Measurements from ENCODE around the gene ING1.

ING1 gene

DNA sequence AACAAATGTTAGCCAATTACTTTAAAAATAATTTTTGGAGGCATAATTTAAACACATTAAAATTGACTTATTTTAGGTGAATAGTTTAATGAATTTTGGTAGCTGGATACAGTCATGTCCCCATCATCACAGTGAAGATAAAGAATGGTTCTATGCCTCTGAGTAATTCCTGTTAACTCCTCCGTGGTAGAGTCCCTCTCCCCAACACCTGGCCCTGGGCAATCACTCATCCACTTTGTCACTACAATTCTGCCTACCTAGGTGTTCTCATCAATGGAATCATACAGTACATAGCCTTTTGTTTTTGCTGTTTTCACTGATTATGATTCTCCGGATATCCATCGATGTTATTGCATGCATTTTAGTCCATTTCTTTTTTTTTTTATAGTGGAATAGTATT is 55.6 kb downstream of the ING1 start:
- WGBS (ENCODE audit: extremely low coverage, insufficient coverage, low lambda C conversion rate): no CpG with 5 or more reads among the region's 3 CpGs
- no peak overlapping the region for H2BK120ac ChIP-seq (ENCODE audit: low read depth, low read length)
- no peaks in the 10 kb centered on the region for H3K79me2 ChIP-seq (ENCODE audit: control insufficient read depth, insufficient read depth, low read length)

DNA sequence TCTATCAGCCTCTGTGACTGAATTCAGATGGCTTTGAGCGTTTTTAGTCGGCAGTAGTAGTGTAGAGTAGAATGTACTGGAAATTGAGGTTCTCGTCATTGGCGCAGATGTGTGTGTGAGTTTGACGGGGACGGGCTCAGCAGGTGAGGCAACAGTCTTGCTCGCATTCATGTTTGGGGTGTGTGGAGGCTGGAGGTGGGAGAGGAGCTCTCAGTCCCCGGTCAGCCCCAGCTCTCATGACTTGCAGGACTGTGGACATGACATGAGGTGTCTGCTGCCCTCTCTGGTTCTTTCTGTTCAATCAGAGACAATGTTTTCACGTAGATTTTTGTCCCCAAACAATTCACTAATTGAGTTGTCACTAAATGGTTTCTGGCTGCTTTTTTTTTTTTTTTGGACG is 57.2 kb downstream of the ING1 start:
- H2BK15ac ChIP-seq (replicated peaks; ENCODE audit: low read depth): no peak overlapping the region
- H2BK5ac ChIP-seq (ENCODE audit: low read length): no peak overlapping the region
- H3K36me3 ChIP-seq (ENCODE audit: control insufficient read depth, insufficient read depth, low read length): no peaks in the 10 kb centered on the region
- no peak overlapping the region for H2AK5ac ChIP-seq (ENCODE audit: low read length)
- no peak overlapping the region for H3K56ac ChIP-seq (ENCODE audit: low read length)
- no peak overlapping the region for H4K5ac ChIP-seq (ENCODE audit: low read length)
- no peak overlapping the region for H3K27ac ChIP-seq (ENCODE audit: low read depth, low read length)
- H3K9ac ChIP-seq (ENCODE audit: low read length): no peak overlapping the region
- no peak overlapping the region for H2BK120ac ChIP-seq (ENCODE audit: low read depth, low read length)
- H4K8ac ChIP-seq (ENCODE audit: low read depth, low read length): no peak overlapping the region
- no peak overlapping the region for H3K4ac ChIP-seq (ENCODE audit: low read depth, low read length)
- DNase-seq: peak; percentile 7
- H3K18ac ChIP-seq (ENCODE audit: low read length): no peak overlapping the region
- no peaks in the 10 kb centered on the region for H3K79me2 ChIP-seq (ENCODE audit: control insufficient read depth, insufficient read depth, low read length)
- H3K4me1 ChIP-seq (ENCODE audit: control insufficient read depth, low read depth, low read length): no peaks in the 10 kb centered on the region
- H3K23ac ChIP-seq (ENCODE audit: low read length): no peak overlapping the region
- no peak overlapping the region for H3K4me3 ChIP-seq (ENCODE audit: low read length)
- no peaks in the 10 kb centered on the region for H3K27me3 ChIP-seq (ENCODE audit: insufficient read depth, low read length, poor library complexity)
- WGBS (ENCODE audit: extremely low coverage, insufficient coverage, low lambda C conversion rate): no CpG with 5 or more reads among the region's 10 CpGs
- H3K79me1 ChIP-seq (ENCODE audit: low read length): no peaks in the 10 kb centered on the region
- H3K4me2 ChIP-seq (ENCODE audit: low read length): no peak overlapping the region

More for the DNA sequence above, 55.6 kb downstream of the ING1 start:
- H2BK5ac ChIP-seq (ENCODE audit: low read length): no peak overlapping the region
- no peaks in the 10 kb centered on the region for H3K4me1 ChIP-seq (ENCODE audit: control insufficient read depth, low read depth, low read length)
- no peak overlapping the region for H3K56ac ChIP-seq (ENCODE audit: low read length)
- H3K27ac ChIP-seq (ENCODE audit: low read depth, low read length): no peak overlapping the region
- no peak overlapping the region for H3K4me3 ChIP-seq (ENCODE audit: low read length)
- no peak overlapping the region for H3K9ac ChIP-seq (ENCODE audit: low read length)
- no peak overlapping the region for H4K5ac ChIP-seq (ENCODE audit: low read length)
- no peak overlapping the region for H2AK5ac ChIP-seq (ENCODE audit: low read length)
- H3K27me3 ChIP-seq (ENCODE audit: insufficient read depth, low read length, poor library complexity): no peaks in the 10 kb centered on the region
- H3K36me3 ChIP-seq (ENCODE audit: control insufficient read depth, insufficient read depth, low read length): no peaks in the 10 kb centered on the region
- H4K8ac ChIP-seq (ENCODE audit: low read depth, low read length): no peak overlapping the region
- no peak overlapping the region for H2BK15ac ChIP-seq (replicated peaks; ENCODE audit: low read depth)
- no peak for DNase-seq
- no peak overlapping the region for H3K4ac ChIP-seq (ENCODE audit: low read depth, low read length)
- no peak overlapping the region for H3K4me2 ChIP-seq (ENCODE audit: low read length)
- no peak overlapping the region for H3K18ac ChIP-seq (ENCODE audit: low read length)
- H3K79me1 ChIP-seq (ENCODE audit: low read length): no peaks in the 10 kb centered on the region
- no peak overlapping the region for H3K23ac ChIP-seq (ENCODE audit: low read length)

DNA sequence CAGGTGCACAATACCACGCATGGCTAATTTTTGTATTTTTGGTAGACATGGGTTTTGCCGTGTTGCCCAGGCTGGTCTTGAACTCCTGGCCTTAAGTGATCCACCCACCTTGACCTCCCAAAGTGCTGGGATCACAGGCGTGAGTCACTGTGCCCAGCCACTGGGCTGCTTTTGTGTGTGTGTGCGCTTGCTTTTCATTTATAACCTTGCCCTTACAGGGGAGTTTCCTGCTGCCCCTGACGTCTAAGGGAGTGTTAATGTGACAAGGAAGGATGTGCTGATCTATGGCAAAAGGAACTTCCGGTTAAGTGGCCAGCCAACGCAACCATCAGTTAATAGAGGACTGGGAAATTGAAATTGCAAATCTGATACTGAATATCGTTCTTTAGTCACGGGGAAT is 57.7 kb downstream of the ING1 start:
- no peaks in the 10 kb centered on the region for H3K36me3 ChIP-seq (ENCODE audit: control insufficient read depth, insufficient read depth, low read length)
- DNase-seq: no peak
- no peaks in the 10 kb centered on the region for H3K27me3 ChIP-seq (ENCODE audit: insufficient read depth, low read length, poor library complexity)
- H4K5ac ChIP-seq (ENCODE audit: low read length): no peak overlapping the region
- no peaks in the 10 kb centered on the region for H3K79me2 ChIP-seq (ENCODE audit: control insufficient read depth, insufficient read depth, low read length)
- H3K18ac ChIP-seq (ENCODE audit: low read length): no peak overlapping the region
- no peak overlapping the region for H4K8ac ChIP-seq (ENCODE audit: low read depth, low read length)
- no peak overlapping the region for H3K4me2 ChIP-seq (ENCODE audit: low read length)
- H3K56ac ChIP-seq (ENCODE audit: low read length): no peak overlapping the region
- H2AK5ac ChIP-seq (ENCODE audit: low read length): no peak overlapping the region
- no peak overlapping the region for H3K4me3 ChIP-seq (ENCODE audit: low read length)
- WGBS (ENCODE audit: extremely low coverage, insufficient coverage, low lambda C conversion rate): no CpG with 5 or more reads among the region's 9 CpGs
- no peak overlapping the region for H2BK5ac ChIP-seq (ENCODE audit: low read length)
- H2BK120ac ChIP-seq (ENCODE audit: low read depth, low read length): no peak overlapping the region
- no peak overlapping the region for H3K9ac ChIP-seq (ENCODE audit: low read length)
- H3K79me1 ChIP-seq (ENCODE audit: low read length): no peaks in the 10 kb centered on the region
- no peaks in the 10 kb centered on the region for H3K4me1 ChIP-seq (ENCODE audit: control insufficient read depth, low read depth, low read length)
- H3K4ac ChIP-seq (ENCODE audit: low read depth, low read length): no peak overlapping the region
- no peak overlapping the region for H3K23ac ChIP-seq (ENCODE audit: low read length)
- H3K27ac ChIP-seq (ENCODE audit: low read depth, low read length): no peak overlapping the region
- no peak overlapping the region for H2BK15ac ChIP-seq (replicated peaks; ENCODE audit: low read depth)

DNA sequence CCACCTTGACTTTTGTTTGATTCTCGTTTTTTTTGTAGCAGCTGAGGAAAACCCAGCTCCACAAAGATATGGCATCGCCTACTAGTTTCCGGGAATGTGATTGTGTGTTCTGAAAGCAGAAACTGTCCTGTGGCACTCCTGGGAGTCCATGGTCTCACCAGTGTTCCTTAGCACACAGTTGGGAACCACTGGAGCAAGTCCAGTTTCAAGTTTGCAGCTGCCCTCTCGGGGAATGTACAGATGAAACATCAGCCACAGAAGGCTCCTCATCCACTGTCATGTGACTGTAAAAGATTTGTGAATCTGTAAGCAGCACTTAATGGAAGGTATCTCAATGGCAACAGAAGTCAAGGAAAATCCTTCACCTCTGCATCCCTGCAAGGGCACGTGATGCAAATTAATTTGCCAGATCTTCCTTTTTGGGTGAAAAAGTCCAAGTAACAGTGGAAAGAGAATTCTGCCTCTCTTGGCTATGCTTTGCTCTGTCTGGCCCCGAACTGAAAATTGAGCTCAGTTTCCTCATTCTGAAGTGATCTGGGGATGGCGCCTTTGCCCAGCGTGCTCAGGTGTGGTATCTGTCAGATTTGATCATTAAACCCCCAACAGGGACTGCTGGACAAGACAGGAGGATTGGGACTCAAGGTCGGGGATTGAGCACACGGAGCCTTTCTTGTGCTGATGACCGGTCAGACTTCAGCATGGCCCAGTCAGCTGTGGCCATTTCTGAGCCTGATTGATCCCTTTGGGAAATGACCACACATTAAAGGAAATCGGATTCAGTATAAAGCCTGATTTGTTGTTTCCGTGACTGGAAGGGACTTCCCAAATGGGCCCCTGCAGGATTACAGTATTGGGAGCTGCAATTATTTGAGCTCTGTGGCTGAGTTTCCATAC is 58.8 kb downstream of the ING1 start:
- Histone ChIP-seq H3K4me3 (ENCODE audit: low read length) (no peak overlapping the region), H3K36me3 (ENCODE audit: control insufficient read depth, insufficient read depth, low read length) (no peaks in the 10 kb centered on the region), H3K23ac (ENCODE audit: low read length) (no peak overlapping the region), H2BK5ac (ENCODE audit: low read length) (no peak overlapping the region), H2BK15ac (replicated peaks; ENCODE audit: low read depth) (no peak overlapping the region), H3K79me1 (ENCODE audit: low read length) (no peaks in the 10 kb centered on the region), H3K27me3 (ENCODE audit: insufficient read depth, low read length, poor library complexity) (no peaks in the 10 kb centered on the region), H3K4ac (ENCODE audit: low read depth, low read length) (no peak overlapping the region), H3K56ac (ENCODE audit: low read length) (no peak overlapping the region), H2BK120ac (ENCODE audit: low read depth, low read length) (no peak overlapping the region), H3K4me1 (ENCODE audit: control insufficient read depth, low read depth, low read length) (no peaks in the 10 kb centered on the region), H4K5ac (ENCODE audit: low read length) (no peak overlapping the region), H4K8ac (ENCODE audit: low read depth, low read length) (no peak overlapping the region), H3K18ac (ENCODE audit: low read length) (no peak overlapping the region), H3K9ac (ENCODE audit: low read length) (no peak overlapping the region), H3K79me2 (ENCODE audit: control insufficient read depth, insufficient read depth, low read length) (no peaks in the 10 kb centered on the region), H3K27ac (ENCODE audit: low read depth, low read length) (no peak overlapping the region), H3K4me2 (ENCODE audit: low read length) (no peak overlapping the region), H2AK5ac (ENCODE audit: low read length) (no peak overlapping the region)
- no peak for DNase-seq
- no CpG with 5 or more reads among the region's 13 CpGs for WGBS (ENCODE audit: extremely low coverage, insufficient coverage, low lambda C conversion rate)
